ENCODE measurements around the gene NAA16.
A peak's percentile ranks its signal among the peaks of the same experiment; 100 is the strongest.
"Not testable (repeated sequence)": the region's sequence is repeated elsewhere in the genome, so short reads cannot be mapped to it uniquely, and the experiment has no call there.

The NAA16 gene

DNA sequence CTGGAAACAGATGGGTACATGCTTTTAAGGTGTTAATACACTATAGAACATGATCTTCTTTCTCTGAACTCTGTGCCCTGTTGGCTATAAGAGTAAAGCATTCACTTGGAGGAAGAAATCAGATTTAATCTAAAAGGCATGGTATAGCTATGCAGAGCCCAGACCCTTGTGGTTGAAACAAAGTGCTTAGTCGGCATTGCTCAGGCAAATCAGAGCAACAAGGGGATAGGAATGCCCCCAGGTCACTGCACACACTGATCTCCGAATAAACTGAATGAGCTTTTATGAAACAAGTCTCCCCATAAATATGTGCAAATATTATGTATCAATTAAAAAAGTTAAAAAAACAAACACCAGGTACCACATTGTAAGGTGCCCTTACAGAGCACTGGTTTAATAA lies 94.3 kb downstream of the NAA16 start:
- DNase-seq: no peak

- no peak for DNase-seq
Observed at GRCh38 chr13:41407380-41407779, 96.3 kb downstream of the NAA16 start.

GRCh38 chr13:41408121-41408520 lies 97.1 kb downstream of the NAA16 start:
- DNase-seq: no peak

- DNase-seq: no peak
Observed at GRCh38 chr13:41408746-41409145, 97.7 kb downstream of the NAA16 start.

DNA sequence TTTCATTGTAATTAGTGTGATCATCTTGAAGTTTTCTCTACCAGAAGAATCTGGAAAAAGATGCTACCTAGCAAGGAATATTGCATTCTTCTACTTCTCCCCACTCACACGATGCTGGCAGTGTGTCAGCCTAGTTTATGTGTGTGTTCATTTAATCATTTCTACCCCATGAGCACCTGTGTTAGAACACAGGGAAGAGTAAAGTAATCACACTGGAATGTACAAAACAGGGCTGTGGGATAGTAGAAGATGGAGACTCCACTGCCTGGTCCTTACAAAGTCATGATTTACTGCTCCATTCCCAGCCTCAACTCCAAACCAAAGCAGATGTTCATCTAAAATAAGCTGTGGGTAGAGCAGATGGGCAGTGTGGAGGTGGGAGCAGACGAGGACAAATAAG lies 98.5 kb downstream of the NAA16 start:
- DNase-seq: no peak

- no peak for DNase-seq
Observed at GRCh38 chr13:41411060-41411459, 100.0 kb downstream of the NAA16 start.

DNA sequence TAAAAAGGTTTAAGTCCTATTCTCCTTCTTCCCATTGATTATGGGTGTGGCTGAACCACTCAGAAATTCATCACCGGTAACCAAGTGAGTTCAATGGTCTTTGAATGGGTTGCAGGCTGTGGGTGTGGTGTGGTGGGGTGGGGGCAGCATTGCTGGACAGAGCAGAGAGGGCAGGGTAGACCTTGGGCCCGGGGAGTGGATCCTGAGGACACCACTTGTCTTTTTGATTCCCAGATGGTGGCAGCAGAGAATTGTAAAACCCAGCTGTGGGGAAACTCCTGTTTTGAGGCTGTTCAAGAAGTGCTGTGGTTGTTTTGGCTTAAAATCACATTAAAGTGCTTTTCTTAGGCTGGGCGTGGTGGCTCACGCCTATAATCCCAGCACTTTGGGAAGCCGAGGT lies 100.5 kb downstream of the NAA16 start:
- peak in 22 of 58 donors; percentile 1 to 32 (median 10) for DNase-seq

GRCh38 chr13:41413872-41414271 lies 102.8 kb downstream of the NAA16 start:
- DNase-seq: no peak

- no peak for DNase-seq
Observed at GRCh38 chr13:41416276-41416675, 105.2 kb downstream of the NAA16 start.

DNA sequence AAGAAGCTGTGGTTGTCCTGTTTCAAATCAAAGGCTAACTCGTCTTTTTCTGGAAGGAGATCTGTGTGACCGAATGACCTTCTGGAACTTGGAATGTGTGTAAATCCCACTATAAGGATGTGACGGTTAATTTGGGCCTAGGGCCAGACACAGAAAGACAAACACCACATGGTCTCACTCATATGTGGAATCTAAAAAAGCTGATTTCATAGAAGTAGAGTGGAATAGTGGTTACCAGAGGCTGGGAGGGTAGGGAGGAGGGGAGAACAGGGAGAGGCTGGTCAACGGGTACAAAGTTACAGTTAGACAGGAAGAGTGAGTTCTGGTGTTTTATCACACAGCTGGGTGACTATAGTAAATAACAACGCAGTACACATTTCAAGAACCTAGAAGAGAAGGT lies 107.0 kb downstream of the NAA16 start:
- no peak for DNase-seq

DNA sequence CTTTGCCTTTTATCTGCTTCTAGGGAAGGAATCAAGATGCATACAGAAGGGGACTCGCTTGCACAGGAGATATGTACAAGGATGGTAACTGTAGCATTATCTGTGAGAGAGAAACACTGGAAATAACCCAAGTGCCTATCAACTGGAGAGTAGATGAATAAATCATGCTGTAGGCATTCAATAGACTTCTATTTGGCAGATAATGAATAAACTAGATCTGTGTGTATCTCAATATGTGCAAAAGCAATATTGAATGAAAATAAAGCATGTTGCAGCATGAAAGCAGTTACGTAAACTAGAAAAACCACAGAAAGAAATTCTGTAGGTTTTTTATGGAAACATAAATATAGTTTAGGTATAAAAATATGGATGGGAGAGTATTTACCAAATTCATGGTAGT lies 107.7 kb downstream of the NAA16 start:
- no peak for DNase-seq

- DNase-seq: no peak
Observed at GRCh38 chr13:41419206-41419605, 108.1 kb downstream of the NAA16 start.

GRCh38 chr13:41420146-41420545 lies 109.1 kb downstream of the NAA16 start:
- DNase-seq: no peak

GRCh38 chr13:41421330-41421729 lies 110.3 kb downstream of the NAA16 start:
- not testable (repeated sequence) for DNase-seq

GRCh38 chr13:41421983-41422382 lies 110.9 kb downstream of the NAA16 start:
- DNase-seq: not testable (repeated sequence)

GRCh38 chr13:41423259-41423658 lies 112.2 kb downstream of the NAA16 start:
- not testable (repeated sequence) for DNase-seq

DNA sequence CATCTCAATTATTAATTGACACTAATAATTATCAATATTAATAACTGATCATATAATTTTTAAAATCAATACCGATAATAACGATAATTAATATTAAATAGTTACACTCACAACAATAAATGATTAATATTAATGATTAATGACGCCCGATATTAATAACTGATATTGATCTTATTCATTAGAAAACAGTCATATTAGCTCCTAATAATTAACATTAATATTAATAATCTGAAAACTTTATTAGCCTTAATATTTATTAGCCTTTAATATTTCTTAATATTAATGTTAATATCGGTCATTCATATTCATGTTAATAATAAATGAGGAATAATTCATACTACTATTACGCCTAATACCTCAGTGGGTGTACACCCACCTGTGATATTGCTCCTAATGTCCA lies 113.6 kb downstream of the NAA16 start:
- DNase-seq: not testable (repeated sequence)

DNA sequence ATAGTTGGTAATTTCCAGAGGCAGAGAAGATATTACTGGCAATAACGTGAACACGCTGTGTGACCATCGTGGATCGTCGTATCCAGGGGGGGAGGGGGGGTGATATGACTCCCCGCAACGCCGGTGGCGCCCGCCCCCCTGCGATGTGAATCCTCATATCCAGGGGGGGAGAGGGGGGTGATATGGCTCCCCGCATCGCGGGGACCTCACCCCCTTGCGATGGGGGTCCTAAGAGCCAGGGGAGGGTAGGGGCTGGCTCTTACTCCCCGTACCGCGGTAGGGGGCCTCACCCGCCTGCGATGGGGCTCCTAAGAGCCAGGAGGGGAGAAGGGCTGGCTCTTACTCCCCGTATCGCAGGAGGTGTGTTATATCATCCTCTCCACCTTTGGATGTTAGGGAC lies 115.0 kb downstream of the NAA16 start:
- no peak for DNase-seq

Data from anterior cingulate cortex (tissue), 58 donors.